Liver (tissue), 9 donors: ENCODE measurements around the gene CHRD. TPM values are rescaled to one million over a fixed set of nuclear protein-coding genes. Genes with fewer than 3 reads are reported as not detected.
A peak's percentile ranks its signal among the peaks of the same experiment; 100 is the strongest.

Experiments
- DNase-seq: peaks from one replicate; pipeline ENCODE4 v3.0.0-alpha.2; 2017; ENCODE audit warnings: low spot score
- H3K27ac ChIP-seq, 2 donors: one replicate each; pipeline ENCODE4 v1.7.0; 2013; ENCODE audit warnings: inconsistent platforms in 2 of 2, low read length in 2 of 2, control low read depth in 1 of 2, low read depth in 1 of 2, mild to moderate bottlenecking in 1 of 2
- H3K27me3 ChIP-seq, 4 donors: one replicate each; pipeline versions ENCODE4 v1.6.1 to v1.7.0; 2013; ENCODE audit warnings: low read length in 3 of 4, inconsistent platforms in 1 of 4, mild to moderate bottlenecking in 1 of 4, moderate library complexity in 1 of 4; ENCODE audit not compliant: control insufficient read depth in 4 of 4, insufficient read depth in 4 of 4
- H3K36me3 ChIP-seq, 4 donors: one replicate each; pipeline versions ENCODE4 v1.6.1 to v1.7.0; 2013; ENCODE audit warnings: low read length in 3 of 4, mild to moderate bottlenecking in 3 of 4, low read depth in 1 of 4, moderate library complexity in 1 of 4; ENCODE audit not compliant: control insufficient read depth in 4 of 4, insufficient read depth in 3 of 4
- H3K4me1 ChIP-seq, 4 donors: one replicate each; pipeline versions ENCODE4 v1.6.1 to v1.7.0; 2013; ENCODE audit warnings: low read length in 3 of 4, mild to moderate bottlenecking in 3 of 4, moderate library complexity in 1 of 4; ENCODE audit not compliant: control insufficient read depth in 4 of 4, insufficient read depth in 4 of 4
- H3K4me3 ChIP-seq, 3 donors: one replicate each; pipeline versions ENCODE4 v1.6.1 to v1.7.0; 2013; ENCODE audit warnings: low read length in 3 of 3, control low read depth in 1 of 3, low read depth in 1 of 3, mild to moderate bottlenecking in 1 of 3
- H3K9ac ChIP-seq, 2 donors: one replicate each; pipeline ENCODE4 v1.7.0; 2013; ENCODE audit warnings: low read length in 2 of 2, mild to moderate bottlenecking in 2 of 2, moderate library complexity in 2 of 2, control low read depth in 1 of 2, low read depth in 1 of 2
- H3K9me3 ChIP-seq, 4 donors: one replicate each; pipeline versions ENCODE4 v1.6.1 to v1.7.0; 2013; ENCODE audit warnings: low read length in 3 of 4; ENCODE audit not compliant: control insufficient read depth in 4 of 4
- EGR1 ChIP-seq, 2 donors: IDR thresholded peaks; 2 replicates each; pipeline ENCODE4 v1.6.1; 2016 to 2018; ENCODE audit warnings: antibody characterized with exemption in 2 of 2, low read depth in 2 of 2
- FOXA1 ChIP-seq: IDR thresholded peaks from 2 replicates; pipeline ENCODE4 v1.6.1; 2016; ENCODE audit warnings: antibody characterized with exemption
- FOXA2 ChIP-seq: IDR thresholded peaks from 2 replicates; pipeline ENCODE4 v1.6.1; 2016; ENCODE audit warnings: antibody characterized with exemption
- HNF4A ChIP-seq, 2 donors: conservative IDR thresholded peaks; 2 replicates each; pipeline ENCODE4 v1.6.1; 2016; ENCODE audit warnings: antibody characterized with exemption in 2 of 2, mild to moderate bottlenecking in 2 of 2
- HNF4G ChIP-seq: IDR thresholded peaks from 2 replicates; pipeline ENCODE4 v1.6.1; 2016; ENCODE audit warnings: antibody characterized with exemption
- JUND ChIP-seq, 2 donors: IDR thresholded peaks; 2 replicates each; pipeline ENCODE4 v1.6.1; 2016; ENCODE audit warnings: antibody characterized with exemption in 2 of 2
- NR2F2 ChIP-seq: IDR thresholded peaks from 2 replicates; pipeline ENCODE4 v1.6.1; 2016; ENCODE audit warnings: antibody characterized with exemption
- RAD21 ChIP-seq, 2 donors: IDR thresholded peaks; 2 replicates each; pipeline ENCODE4 v1.6.1; 2016; ENCODE audit warnings: antibody characterized with exemption in 2 of 2, mild to moderate bottlenecking in 2 of 2
- RXRA ChIP-seq, 2 donors: IDR thresholded peaks; 2 replicates each; pipeline ENCODE4 v1.6.1; 2017 to 2018; ENCODE audit warnings: antibody characterized with exemption in 2 of 2, mild to moderate bottlenecking in 1 of 2
- SP1 ChIP-seq: IDR thresholded peaks from 2 replicates; pipeline ENCODE4 v1.6.1; 2018; ENCODE audit warnings: antibody characterized with exemption, mild to moderate bottlenecking
- YY1 ChIP-seq: IDR thresholded peaks from 2 replicates; pipeline ENCODE4 v1.6.1; 2016; ENCODE audit warnings: antibody characterized with exemption, mild to moderate bottlenecking
- WGBS: extraction: QIAGEN DNeasy Blood & Tissue Kit; methylation state at CpG from one replicate; pipeline ENCODE4 v1.1.7; 2013; 5-methylcytosine and 5-hydroxymethylcytosine counted together
- polyA plus RNA-seq, 2 donors: library from polyadenylated mRNA; stranded (reverse) in 1 of 2; unstranded in 1 of 2; fragments of 200-250 nt in 1 of 2; fragments of >200 nt in 1 of 2; fragmentation: Nextera tagmentation in 1 of 2; extraction: Ambion mirVana in 1 of 2; gene quantifications; one replicate each; pipeline versions ENCODE4 v1.2.1 to v1.2.3, GENCODE V29; 2013 to 2015
- total RNA-seq, 2 donors: library from RNA; depleted of rRNA; stranded (reverse); fragments of >200 nt; gene quantifications; one replicate each; pipeline ENCODE4 v1.2.3, GENCODE V29; 2014
- TF ChIP-seq, protein P1 (sequence below): IDR thresholded peaks from 2 replicates; pipeline ENCODE4 v1.6.1; 2016; ENCODE audit warnings: antibody characterized with exemption
- TF ChIP-seq, protein P2 (sequence below): IDR thresholded peaks from 2 replicates; pipeline ENCODE4 v1.6.1; 2016; ENCODE audit warnings: antibody characterized with exemption
- TF ChIP-seq, protein P3 (sequence below): IDR thresholded peaks from 2 replicates; pipeline ENCODE4 v1.6.1; 2016; ENCODE audit warnings: antibody characterized with exemption, mild to moderate bottlenecking
- TF ChIP-seq, protein P4 (sequence below): fragments of 150-350 bp; IDR thresholded peaks from 2 replicates; pipeline ENCODE4 v1.5.1; 2017; ENCODE audit warnings: improper control_type of control experiment, low read depth, low read length; ENCODE audit not compliant: missing input control
- donor health status: healthy.
- donor health status: healthy.
- donor health status: healthy.
- donor health status: healthy.
- donor health status: healthy.

Gene CHRD
- total and polyA plus RNA-seq, 4 donors = 9.2 to 66.4 (median 34.9) TPM

DNA sequence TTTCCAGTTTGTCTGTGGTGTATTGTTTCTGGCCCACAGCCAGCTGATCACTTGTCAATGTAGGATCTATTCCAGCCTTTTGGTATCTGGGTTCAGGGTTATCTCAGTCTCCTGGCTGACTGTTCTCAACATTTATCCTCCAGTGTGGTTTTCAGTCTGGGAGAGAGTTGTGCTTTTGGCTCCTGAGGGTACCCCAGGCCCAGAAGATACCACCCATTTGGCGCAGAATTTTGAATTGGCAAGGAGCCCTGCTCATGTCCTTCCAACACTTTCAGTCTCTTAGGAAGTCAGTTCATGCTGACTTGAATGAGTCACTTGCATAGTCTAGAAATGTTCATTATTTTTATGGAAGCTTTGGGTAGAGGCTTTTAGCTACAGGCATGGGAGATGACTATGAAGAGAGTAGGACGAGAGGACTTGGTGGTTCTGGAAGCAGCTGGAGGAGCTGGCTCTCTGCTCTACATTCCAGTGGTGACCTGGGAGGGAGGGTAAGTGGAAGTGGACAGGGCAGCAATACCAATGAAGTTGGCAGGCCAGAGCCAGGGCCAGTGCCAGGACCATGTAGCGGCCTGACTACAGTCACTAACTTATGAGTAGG is 11.2 kb upstream of the CHRD start:
- H3K4me1 ChIP-seq = peaks cover 2 to 25% (median 23%) of the 10 kb centered on the region in 4 donors
- TF ChIP-seq JUND (IDR thresholded peaks at IDR 0.05) (no peak), NR2F2 (no peak), RXRA (IDR thresholded peaks at IDR 0.05) (no peak), HNF4A (conservative IDR thresholded peaks at IDR 0.05) (peak in 1 of 2 donors; percentile 19), SP1 (no peak), EGR1 (IDR thresholded peaks at IDR 0.05; ENCODE audit: low read depth in 2 of 2) (no peak), YY1 (no peak), RAD21 (IDR thresholded peaks at IDR 0.05) (peak in 1 of 2 donors; percentile 9)
- TF ChIP-seq, protein P1, sequence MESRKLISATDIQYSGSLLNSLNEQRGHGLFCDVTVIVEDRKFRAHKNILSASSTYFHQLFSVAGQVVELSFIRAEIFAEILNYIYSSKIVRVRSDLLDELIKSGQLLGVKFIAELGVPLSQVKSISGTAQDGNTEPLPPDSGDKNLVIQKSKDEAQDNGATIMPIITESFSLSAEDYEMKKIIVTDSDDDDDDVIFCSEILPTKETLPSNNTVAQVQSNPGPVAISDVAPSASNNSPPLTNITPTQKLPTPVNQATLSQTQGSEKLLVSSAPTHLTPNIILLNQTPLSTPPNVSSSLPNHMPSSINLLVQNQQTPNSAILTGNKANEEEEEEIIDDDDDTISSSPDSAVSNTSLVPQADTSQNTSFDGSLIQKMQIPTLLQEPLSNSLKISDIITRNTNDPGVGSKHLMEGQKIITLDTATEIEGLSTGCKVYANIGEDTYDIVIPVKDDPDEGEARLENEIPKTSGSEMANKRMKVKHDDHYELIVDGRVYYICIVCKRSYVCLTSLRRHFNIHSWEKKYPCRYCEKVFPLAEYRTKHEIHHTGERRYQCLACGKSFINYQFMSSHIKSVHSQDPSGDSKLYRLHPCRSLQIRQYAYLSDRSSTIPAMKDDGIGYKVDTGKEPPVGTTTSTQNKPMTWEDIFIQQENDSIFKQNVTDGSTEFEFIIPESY = no peak
- TF ChIP-seq, protein P2, sequence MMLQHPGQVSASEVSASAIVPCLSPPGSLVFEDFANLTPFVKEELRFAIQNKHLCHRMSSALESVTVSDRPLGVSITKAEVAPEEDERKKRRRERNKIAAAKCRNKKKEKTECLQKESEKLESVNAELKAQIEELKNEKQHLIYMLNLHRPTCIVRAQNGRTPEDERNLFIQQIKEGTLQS = no peak
- TF ChIP-seq, protein P3, sequence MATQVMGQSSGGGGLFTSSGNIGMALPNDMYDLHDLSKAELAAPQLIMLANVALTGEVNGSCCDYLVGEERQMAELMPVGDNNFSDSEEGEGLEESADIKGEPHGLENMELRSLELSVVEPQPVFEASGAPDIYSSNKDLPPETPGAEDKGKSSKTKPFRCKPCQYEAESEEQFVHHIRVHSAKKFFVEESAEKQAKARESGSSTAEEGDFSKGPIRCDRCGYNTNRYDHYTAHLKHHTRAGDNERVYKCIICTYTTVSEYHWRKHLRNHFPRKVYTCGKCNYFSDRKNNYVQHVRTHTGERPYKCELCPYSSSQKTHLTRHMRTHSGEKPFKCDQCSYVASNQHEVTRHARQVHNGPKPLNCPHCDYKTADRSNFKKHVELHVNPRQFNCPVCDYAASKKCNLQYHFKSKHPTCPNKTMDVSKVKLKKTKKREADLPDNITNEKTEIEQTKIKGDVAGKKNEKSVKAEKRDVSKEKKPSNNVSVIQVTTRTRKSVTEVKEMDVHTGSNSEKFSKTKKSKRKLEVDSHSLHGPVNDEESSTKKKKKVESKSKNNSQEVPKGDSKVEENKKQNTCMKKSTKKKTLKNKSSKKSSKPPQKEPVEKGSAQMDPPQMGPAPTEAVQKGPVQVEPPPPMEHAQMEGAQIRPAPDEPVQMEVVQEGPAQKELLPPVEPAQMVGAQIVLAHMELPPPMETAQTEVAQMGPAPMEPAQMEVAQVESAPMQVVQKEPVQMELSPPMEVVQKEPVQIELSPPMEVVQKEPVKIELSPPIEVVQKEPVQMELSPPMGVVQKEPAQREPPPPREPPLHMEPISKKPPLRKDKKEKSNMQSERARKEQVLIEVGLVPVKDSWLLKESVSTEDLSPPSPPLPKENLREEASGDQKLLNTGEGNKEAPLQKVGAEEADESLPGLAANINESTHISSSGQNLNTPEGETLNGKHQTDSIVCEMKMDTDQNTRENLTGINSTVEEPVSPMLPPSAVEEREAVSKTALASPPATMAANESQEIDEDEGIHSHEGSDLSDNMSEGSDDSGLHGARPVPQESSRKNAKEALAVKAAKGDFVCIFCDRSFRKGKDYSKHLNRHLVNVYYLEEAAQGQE = no peak
- TF ChIP-seq, protein P4, sequence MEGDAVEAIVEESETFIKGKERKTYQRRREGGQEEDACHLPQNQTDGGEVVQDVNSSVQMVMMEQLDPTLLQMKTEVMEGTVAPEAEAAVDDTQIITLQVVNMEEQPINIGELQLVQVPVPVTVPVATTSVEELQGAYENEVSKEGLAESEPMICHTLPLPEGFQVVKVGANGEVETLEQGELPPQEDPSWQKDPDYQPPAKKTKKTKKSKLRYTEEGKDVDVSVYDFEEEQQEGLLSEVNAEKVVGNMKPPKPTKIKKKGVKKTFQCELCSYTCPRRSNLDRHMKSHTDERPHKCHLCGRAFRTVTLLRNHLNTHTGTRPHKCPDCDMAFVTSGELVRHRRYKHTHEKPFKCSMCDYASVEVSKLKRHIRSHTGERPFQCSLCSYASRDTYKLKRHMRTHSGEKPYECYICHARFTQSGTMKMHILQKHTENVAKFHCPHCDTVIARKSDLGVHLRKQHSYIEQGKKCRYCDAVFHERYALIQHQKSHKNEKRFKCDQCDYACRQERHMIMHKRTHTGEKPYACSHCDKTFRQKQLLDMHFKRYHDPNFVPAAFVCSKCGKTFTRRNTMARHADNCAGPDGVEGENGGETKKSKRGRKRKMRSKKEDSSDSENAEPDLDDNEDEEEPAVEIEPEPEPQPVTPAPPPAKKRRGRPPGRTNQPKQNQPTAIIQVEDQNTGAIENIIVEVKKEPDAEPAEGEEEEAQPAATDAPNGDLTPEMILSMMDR = no peak
- H3K9ac ChIP-seq = no peak overlapping the region
- H3K27me3 ChIP-seq = no peaks in the 10 kb centered on the region
- H3K27ac ChIP-seq = peak overlapping the region; percentile 19 to 43
- no peaks in the 10 kb centered on the region for H3K9me3 ChIP-seq
- no peak overlapping the region for H3K4me3 ChIP-seq
- H3K36me3 ChIP-seq = peaks cover 3 to 28% (median 15%) of the 10 kb centered on the region in 4 donors
- 39% methylated on average over 3 of the region's 3 CpGs for WGBS
- no peak for DNase-seq

DNA sequence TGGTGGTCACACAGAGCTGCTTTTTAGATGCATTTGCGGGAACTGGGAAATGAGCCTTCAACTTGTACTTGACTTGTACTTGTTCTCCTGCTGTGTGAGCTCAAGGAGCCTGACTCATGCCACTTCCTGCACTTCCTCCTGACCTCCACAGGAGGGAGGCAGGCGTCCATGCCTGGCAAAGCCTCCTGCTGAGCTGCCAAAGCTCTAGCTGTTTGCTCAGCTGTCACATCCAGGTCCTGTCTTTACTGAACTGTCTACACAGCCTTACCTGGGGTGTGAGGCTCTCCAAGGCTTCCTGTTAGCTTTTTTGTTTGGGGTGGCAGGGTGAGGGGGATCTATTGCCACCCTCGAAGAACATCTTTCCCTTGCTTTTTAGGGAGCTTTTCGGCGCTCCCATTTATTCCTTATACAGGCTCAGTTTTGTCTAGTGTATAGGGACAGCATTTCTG is 8.3 kb upstream of the CHRD start:
- H3K27ac ChIP-seq = no peak overlapping the region
- no peak overlapping the region for H3K9ac ChIP-seq
- whole genome bisulfite sequencing = 37% methylated on average over 5 of the region's 5 CpGs
- DNase-seq = peak; percentile 66
- no peak overlapping the region for H3K4me3 ChIP-seq
- no peaks in the 10 kb centered on the region for H3K9me3 ChIP-seq
- TF ChIP-seq RAD21 (IDR thresholded peaks at IDR 0.05) (peak; percentile 100), SP1 (no peak), FOXA1 (peak; percentile 73), RXRA (IDR thresholded peaks at IDR 0.05) (peak in 1 of 2 donors; percentile 40), FOXA2 (peak; percentile 53), HNF4G (no peak), HNF4A (conservative IDR thresholded peaks at IDR 0.05) (peak in 1 of 2 donors; percentile 13)
- TF ChIP-seq, protein P4 = peak; percentile 97
- H3K4me1 ChIP-seq = peaks cover 0 to 21% (median 18%) of the 10 kb centered on the region in 4 donors
- H3K27me3 ChIP-seq = no peaks in the 10 kb centered on the region
- peaks cover 1 to 35% (median 27%) of the 10 kb centered on the region in 4 donors for H3K36me3 ChIP-seq
